Gastroesophageal sphincter (tissue), 3 donors: ENCODE data around the gene NAA25.

ENCODE experiments used
- POLR2A ChIP-seq, 2 donors: fragments of 450-650 bp; IDR thresholded peaks; one replicate each; pipeline ENCODE4 v1.6.1; 2017; ENCODE audit warnings: antibody characterized with exemption in 2 of 2, mild to moderate bottlenecking in 2 of 2, moderate library complexity in 1 of 2
- POLR2AphosphoS5 ChIP-seq: sonication (generic); formaldehyde crosslinking; IDR thresholded peaks from one replicate; pipeline ENCODE4 v1.6.1; 2017; ENCODE audit warnings: antibody characterized with exemption
- TF ChIP-seq, protein P1 (sequence below), 4 experiments: fragments of 200-600 bp in 2 of 4; fragments of 450-650 bp in 2 of 4; sonication (generic) in 1 of 4; IDR thresholded peaks; one replicate each; pipeline ENCODE4 v1.5.1; 2017 to 2019; ENCODE audit warnings: antibody characterized with exemption in 4 of 4, mild to moderate bottlenecking in 2 of 4, moderate library complexity in 2 of 4

DNA sequence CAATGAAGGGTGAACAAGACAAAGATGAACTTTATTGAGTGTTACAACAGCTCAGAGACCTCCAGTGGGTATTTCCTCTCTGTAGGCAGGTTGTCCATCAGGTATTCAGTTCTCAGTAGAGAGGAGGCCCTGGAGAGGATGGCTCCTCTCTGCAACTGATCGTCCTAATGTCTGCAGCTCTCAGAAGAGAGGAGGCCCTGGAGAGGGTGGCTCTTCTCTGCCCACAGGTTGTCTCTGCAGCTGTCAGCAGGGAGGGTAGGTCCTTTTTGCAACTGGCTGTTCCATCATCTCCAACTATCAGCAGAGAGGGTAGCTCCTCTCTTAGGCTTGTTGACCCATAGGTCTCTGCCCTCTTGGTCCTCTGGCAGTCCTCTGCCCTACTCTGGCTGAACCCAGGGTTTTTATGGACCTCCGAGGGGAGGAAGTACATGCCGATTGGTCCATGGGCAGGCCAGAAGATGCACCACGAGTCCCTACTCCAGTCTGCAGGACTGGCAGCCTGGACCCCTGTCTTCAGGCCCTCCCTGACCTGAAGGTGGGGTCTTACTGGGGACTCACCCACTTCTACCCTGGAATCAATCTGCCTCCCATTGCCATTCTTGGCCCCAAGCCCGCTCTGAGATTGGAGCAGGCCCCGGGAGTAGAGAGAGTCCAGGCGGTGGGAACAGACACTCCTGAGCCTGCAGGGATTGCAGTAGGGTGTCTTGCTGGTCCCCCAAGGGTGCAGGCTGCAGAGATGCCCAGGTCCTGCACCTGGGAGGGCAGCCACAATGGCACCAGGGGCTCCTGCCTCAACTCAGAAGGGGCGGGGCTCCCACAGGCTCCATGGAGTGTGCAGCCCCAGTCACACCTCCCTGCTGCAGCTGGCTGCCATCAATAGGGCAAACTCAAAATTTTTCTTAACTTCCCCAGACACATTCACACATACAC is 97.9 kb downstream of the NAA25 start:
- TF ChIP-seq POLR2A (IDR thresholded peaks at IDR 0.05) = no peak
- TF ChIP-seq, protein P1, sequence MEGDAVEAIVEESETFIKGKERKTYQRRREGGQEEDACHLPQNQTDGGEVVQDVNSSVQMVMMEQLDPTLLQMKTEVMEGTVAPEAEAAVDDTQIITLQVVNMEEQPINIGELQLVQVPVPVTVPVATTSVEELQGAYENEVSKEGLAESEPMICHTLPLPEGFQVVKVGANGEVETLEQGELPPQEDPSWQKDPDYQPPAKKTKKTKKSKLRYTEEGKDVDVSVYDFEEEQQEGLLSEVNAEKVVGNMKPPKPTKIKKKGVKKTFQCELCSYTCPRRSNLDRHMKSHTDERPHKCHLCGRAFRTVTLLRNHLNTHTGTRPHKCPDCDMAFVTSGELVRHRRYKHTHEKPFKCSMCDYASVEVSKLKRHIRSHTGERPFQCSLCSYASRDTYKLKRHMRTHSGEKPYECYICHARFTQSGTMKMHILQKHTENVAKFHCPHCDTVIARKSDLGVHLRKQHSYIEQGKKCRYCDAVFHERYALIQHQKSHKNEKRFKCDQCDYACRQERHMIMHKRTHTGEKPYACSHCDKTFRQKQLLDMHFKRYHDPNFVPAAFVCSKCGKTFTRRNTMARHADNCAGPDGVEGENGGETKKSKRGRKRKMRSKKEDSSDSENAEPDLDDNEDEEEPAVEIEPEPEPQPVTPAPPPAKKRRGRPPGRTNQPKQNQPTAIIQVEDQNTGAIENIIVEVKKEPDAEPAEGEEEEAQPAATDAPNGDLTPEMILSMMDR (IDR thresholded peaks at IDR 0.05) = no peak
- no peak for TF ChIP-seq POLR2AphosphoS5
